PC-9 (cell line): ENCODE results near the gene AGBL2. TPM values are rescaled to one million over a fixed set of nuclear protein-coding genes. Genes with fewer than 3 reads are reported as not detected.
"Not testable (repeated sequence)": the region's sequence is repeated elsewhere in the genome, so short reads cannot be mapped to it uniquely, and the experiment has no call there.

Experiments
- BruUV-seq: library from RNA; stranded (reverse); fragments of 400-500 nt; replicated peaks from 2 replicates; lab custom pipeline; 2021; lab: Mats Ljungman, UMichigan
- CTCF ChIA-PET: fragments of 300-600 bp; sonication (Branson Sonifier 250); formaldehyde crosslinking; loops from one replicate; lab custom pipeline; 2022; ENCODE audit warnings: antibody characterized with exemption; lab: Charles Lee
- POLR2A ChIA-PET: fragments of 300-600 bp; sonication (Branson Sonifier 250); formaldehyde crosslinking; loops from one replicate; lab custom pipeline; 2022; ENCODE audit warnings: antibody characterized with exemption; ENCODE audit not compliant: unreplicated experiment; lab: Charles Lee
- DNase-seq, 2 experiments: peaks; one replicate each; pipeline versions ENCODE4 v3.0.0 to v3.0.0-alpha.2; 2015 to 2022; ENCODE audit warnings: mixed read lengths in 1 of 2
- H2AFZ ChIP-seq: fragments of 200-600 bp; sonication (generic); 2 replicates; pipeline ENCODE4 v1.8.1; 2017; ENCODE audit warnings: antibody characterized with exemption
- H3F3A ChIP-seq: fragments of 200-600 bp; sonication (generic); 2 replicates; pipeline ENCODE4 v1.8.1; 2017; ENCODE audit warnings: antibody characterized with exemption, mild to moderate bottlenecking, low read depth; ENCODE audit not compliant: insufficient read depth
- H3K27ac ChIP-seq: fragments of 200-600 bp; sonication (generic); 2 replicates; pipeline ENCODE4 v1.6.1; 2016; ENCODE audit warnings: mixed run types
- H3K27me3 ChIP-seq: fragments of 200-600 bp; sonication (generic); 2 replicates; pipeline ENCODE4 v1.6.1; 2016; ENCODE audit warnings: low read depth, mixed run types; ENCODE audit not compliant: insufficient read depth
- H3K36me3 ChIP-seq: fragments of 200-600 bp; sonication (generic); 2 replicates; pipeline ENCODE4 v1.6.1; 2016; ENCODE audit warnings: low read depth, mixed run types
- H3K4me1 ChIP-seq: fragments of 200-600 bp; sonication (generic); replicated peaks from 2 replicates; pipeline ENCODE4 v1.6.1; 2016; ENCODE audit warnings: mixed run types; ENCODE audit not compliant: insufficient read depth
- H3K4me2 ChIP-seq: fragments of 200-600 bp; sonication (generic); 2 replicates; pipeline ENCODE4 v1.6.1; 2017; ENCODE audit warnings: mixed run types
- H3K4me3 ChIP-seq: fragments of 200-600 bp; sonication (generic); 2 replicates; pipeline ENCODE4 v1.6.1; 2016; ENCODE audit warnings: mixed run types
- H3K79me2 ChIP-seq: fragments of 200-600 bp; sonication (generic); 2 replicates; pipeline ENCODE4 v1.6.1; 2017; ENCODE audit warnings: low read depth, mixed run types
- H3K9me2 ChIP-seq: fragments of 200-600 bp; sonication (generic); 2 replicates; pipeline ENCODE4 v1.8.1; 2017; ENCODE audit warnings: mild to moderate bottlenecking; ENCODE audit not compliant: insufficient read depth
- H3K9me3 ChIP-seq: fragments of 200-600 bp; sonication (generic); 2 replicates; pipeline ENCODE4 v1.8.1; 2016; ENCODE audit warnings: low read depth; ENCODE audit not compliant: insufficient read depth
- H4K20me1 ChIP-seq: fragments of 200-600 bp; sonication (generic); 2 replicates; pipeline ENCODE4 v1.8.1; 2017; ENCODE audit not compliant: insufficient read depth
- EZH2 ChIP-seq: fragments of 200-600 bp; sonication (generic); IDR thresholded peaks from 2 replicates; pipeline ENCODE4 v1.8.0; 2017; ENCODE audit warnings: antibody characterized with exemption, low read depth
- intact Hi-C: fragments of 100-400 bp; cut with micrococcal nuclease; formaldehyde crosslinking; loops from one replicate; pipeline ENCODE4 v1.10.0; 2022; ENCODE audit not compliant: unreplicated experiment
- total RNA-seq: library from RNA; stranded (reverse); gene quantifications from 2 replicates; pipeline ENCODE4 v1.2.3, GENCODE V29; 2021
- TF ChIP-seq, protein P1 (sequence below): fragments of 200-600 bp; sonication (generic); conservative IDR thresholded peaks from 2 replicates; pipeline ENCODE4 v1.6.1; 2017; ENCODE audit warnings: mixed run types, antibody characterized with exemption, mild to moderate bottlenecking, moderate library complexity

Gene AGBL2
- total RNA-seq, 1 experiment from 2014 or later, result 13.1 TPM

- H3K36me3 ChIP-seq, result no peaks in the 10 kb centered on the region
- BruUV-seq, result no TSS peak
- no peaks in the 10 kb centered on the region for H3F3A ChIP-seq
- no peak for DNase-seq
- no peaks in the 10 kb centered on the region for H3K4me1 ChIP-seq
- POLR2A ChIA-PET, result interaction anchor here (0.6 kb wide), 1 partner anchor 132 kb away, joined by 3 read pairs; no protein-coding TSS in a partner anchor
- H3K27me3 ChIP-seq, result no peaks in the 10 kb centered on the region
- H3K9me2 ChIP-seq, result no peaks in the 10 kb centered on the region
- H3K27ac ChIP-seq, result no peak overlapping the region
- H2AFZ ChIP-seq, result no peak overlapping the region
- intact Hi-C loops, result no loop called here
- no peak overlapping the region for H3K4me3 ChIP-seq
- H4K20me1 ChIP-seq, result no peaks in the 10 kb centered on the region
- no peak for TF ChIP-seq EZH2
- TF ChIP-seq, protein P1, sequence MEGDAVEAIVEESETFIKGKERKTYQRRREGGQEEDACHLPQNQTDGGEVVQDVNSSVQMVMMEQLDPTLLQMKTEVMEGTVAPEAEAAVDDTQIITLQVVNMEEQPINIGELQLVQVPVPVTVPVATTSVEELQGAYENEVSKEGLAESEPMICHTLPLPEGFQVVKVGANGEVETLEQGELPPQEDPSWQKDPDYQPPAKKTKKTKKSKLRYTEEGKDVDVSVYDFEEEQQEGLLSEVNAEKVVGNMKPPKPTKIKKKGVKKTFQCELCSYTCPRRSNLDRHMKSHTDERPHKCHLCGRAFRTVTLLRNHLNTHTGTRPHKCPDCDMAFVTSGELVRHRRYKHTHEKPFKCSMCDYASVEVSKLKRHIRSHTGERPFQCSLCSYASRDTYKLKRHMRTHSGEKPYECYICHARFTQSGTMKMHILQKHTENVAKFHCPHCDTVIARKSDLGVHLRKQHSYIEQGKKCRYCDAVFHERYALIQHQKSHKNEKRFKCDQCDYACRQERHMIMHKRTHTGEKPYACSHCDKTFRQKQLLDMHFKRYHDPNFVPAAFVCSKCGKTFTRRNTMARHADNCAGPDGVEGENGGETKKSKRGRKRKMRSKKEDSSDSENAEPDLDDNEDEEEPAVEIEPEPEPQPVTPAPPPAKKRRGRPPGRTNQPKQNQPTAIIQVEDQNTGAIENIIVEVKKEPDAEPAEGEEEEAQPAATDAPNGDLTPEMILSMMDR, result no peak
- H3K9me3 ChIP-seq, result no peaks in the 10 kb centered on the region
- H3K79me2 ChIP-seq, result no peaks in the 10 kb centered on the region
- no peak overlapping the region for H3K4me2 ChIP-seq
- CTCF ChIA-PET, result interaction anchor here (0.6 kb wide), 1 partner anchor 108 kb away, joined by 4 read pairs; no protein-coding TSS in a partner anchor
Observed at GRCh38 chr11:47688111-47688510, 27.1 kb downstream of the AGBL2 start.

GRCh38 chr11:47686704-47687103 is 28.5 kb downstream of the AGBL2 start:
- H4K20me1 ChIP-seq, H3K79me2 ChIP-seq, H3K4me2 ChIP-seq, H3F3A ChIP-seq, H3K9me2 ChIP-seq, H3K9me3 ChIP-seq, DNase-seq, CTCF ChIA-PET, H3K27ac ChIP-seq, H3K4me1 ChIP-seq, H2AFZ ChIP-seq, H3K4me3 ChIP-seq, H3K36me3 ChIP-seq, H3K27me3 ChIP-seq, intact Hi-C loops, BruUV-seq: not testable (repeated sequence)
- POLR2A ChIA-PET, result interaction anchor here (0.6 kb wide), 1 partner anchor 148 kb away, joined by 4 read pairs; no protein-coding TSS in a partner anchor

GRCh38 chr11:47686151-47686550 is 29.0 kb downstream of the AGBL2 start:
- ChIA-PET POLR2A (interaction anchor here (0.6 kb wide), 1 partner anchor 209 kb away, joined by 4 read pairs; no protein-coding TSS in a partner anchor), CTCF (interaction anchor here (0.6 kb wide), 1 partner anchor 181 kb away, joined by 4 read pairs; no protein-coding TSS in a partner anchor)
- Histone ChIP-seq H3K79me2 (no peaks in the 10 kb centered on the region), H3K36me3 (no peaks in the 10 kb centered on the region), H3K4me2 (no peak overlapping the region), H3K9me3 (no peaks in the 10 kb centered on the region), H3K4me3 (no peak overlapping the region), H4K20me1 (no peaks in the 10 kb centered on the region), H3K27ac (no peak overlapping the region), H2AFZ (no peak overlapping the region), H3K9me2 (no peaks in the 10 kb centered on the region), H3K4me1 (no peaks in the 10 kb centered on the region), H3K27me3 (no peaks in the 10 kb centered on the region), H3F3A (no peaks in the 10 kb centered on the region)
- BruUV-seq, result no TSS peak
- no peak for DNase-seq
- intact Hi-C loops, result no loop called here
- no peak for TF ChIP-seq EZH2
- TF ChIP-seq, protein P1, result no peak

DNA sequence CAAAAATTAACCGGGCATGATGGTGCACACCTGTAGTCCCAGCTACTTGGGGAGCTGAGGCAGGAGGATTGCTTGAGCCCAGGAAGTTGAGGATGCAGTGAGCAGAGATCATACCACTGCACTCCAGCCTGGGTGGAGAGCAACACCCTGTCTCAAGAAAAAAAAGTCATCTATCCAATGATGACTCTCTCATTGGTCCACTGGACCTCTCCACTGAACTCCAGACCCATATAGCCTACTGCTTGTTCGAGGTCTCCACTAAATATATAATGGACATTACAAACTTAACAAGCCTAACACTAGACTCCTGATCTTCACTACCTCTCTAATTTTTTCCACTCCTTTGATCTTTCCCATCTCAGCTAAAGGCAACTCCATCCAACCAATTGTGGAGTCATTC is 39.3 kb downstream of the AGBL2 start:
- Histone ChIP-seq H3K27me3 (no peaks in the 10 kb centered on the region), H3K4me2 (no peak overlapping the region), H3K4me3 (no peak overlapping the region), H3K36me3 (no peaks in the 10 kb centered on the region), H3F3A (no peaks in the 10 kb centered on the region), H3K9me3 (no peaks in the 10 kb centered on the region), H3K9me2 (no peaks in the 10 kb centered on the region), H3K4me1 (peaks cover 13% of the 10 kb centered on the region; the same call in 1 of the 2 replicates), H4K20me1 (no peaks in the 10 kb centered on the region), H3K79me2 (no peaks in the 10 kb centered on the region), H3K27ac (no peak overlapping the region), H2AFZ (no peak overlapping the region)
- TF ChIP-seq EZH2, result no peak
- TF ChIP-seq, protein P1, result no peak
- no peak for DNase-seq
- ChIA-PET POLR2A (no interaction called here), CTCF (no interaction called here)
- no TSS peak for BruUV-seq
- intact Hi-C loops, result no loop called here
